Smooth muscle cell of the brain vasculature (primary cell): ENCODE data around the gene PTX4.
"Not testable (repeated sequence)": the region's sequence is repeated elsewhere in the genome, so short reads cannot be mapped to it uniquely, and the experiment has no call there.

Source experiments
- DNase-seq: peaks from one replicate; pipeline ENCODE4 v3.0.0-alpha.2; 2012; ENCODE audit warnings: low read depth, low spot score

The PTX4 gene

GRCh38 chr16:1444730-1445517 is 43.8 kb downstream of the PTX4 start:
- DNase-seq, result no peak

- DNase-seq, result no peak
These were observed 44.6 kb downstream of the PTX4 start, which contains the start of gene CCDC154 for GRCh38 chr16:1443980-1444729. TSS of gene CCDC154 (minus strand) at chr16:1444556. CDS start at chr16:1444322, 234 bp downstream.

GRCh38 chr16:1443403-1443973 is 45.3 kb downstream of the PTX4 start:
- DNase-seq, result no peak

- DNase-seq, result no peak
These were observed 46.0 kb downstream of the PTX4 start for GRCh38 chr16:1442697-1443096.

- no peak for DNase-seq
These were observed 47.3 kb downstream of the PTX4 start for GRCh38 chr16:1441391-1441829.

- not testable (repeated sequence) for DNase-seq
These were observed 49.1 kb downstream of the PTX4 start for GRCh38 chr16:1439699-1440074.

GRCh38 chr16:1439058-1439698 is 49.6 kb downstream of the PTX4 start:
- DNase-seq, result no peak

GRCh38 chr16:1438229-1439057 is 50.3 kb downstream of the PTX4 start:
- DNase-seq, result no peak

GRCh38 chr16:1437606-1438005 is 51.1 kb downstream of the PTX4 start:
- no peak for DNase-seq

GRCh38 chr16:1436731-1437355 is 51.9 kb downstream of the PTX4 start:
- DNase-seq, result no peak

- DNase-seq, result no peak
These were observed 52.6 kb downstream of the PTX4 start for GRCh38 chr16:1435921-1436697.
